Neural cell (in vitro differentiated cells): ENCODE results near the gene PROZ. TPM values are rescaled to one million over a fixed set of nuclear protein-coding genes. Genes with fewer than 3 reads are reported as not detected.

Experiments used
- H2AFZ ChIP-seq: fragments of 200-600, 300-800 bp; sonication (generic), shearing (Covaris generic); 2 replicates; pipeline ENCODE4 v1.6.0; 2014; ENCODE audit warnings: low read depth, mild to moderate bottlenecking, antibody characterized with exemption, low read length, moderate library complexity
- H3F3A ChIP-seq: fragments of 200-600 bp; shearing (Covaris generic); 2 replicates; pipeline ENCODE4 v1.6.1; 2016; ENCODE audit warnings: mild to moderate bottlenecking, moderate library complexity, mixed read lengths, antibody characterized with exemption, low read length; ENCODE audit not compliant: insufficient read depth, poor library complexity, severe bottlenecking
- H3K27ac ChIP-seq: fragments of 200-600, 300-800 bp; sonication (generic), shearing (Covaris generic); 2 replicates; pipeline ENCODE4 v1.5.1; 2014; ENCODE audit warnings: mild to moderate bottlenecking, low read length, moderate library complexity
- H3K27me3 ChIP-seq: fragments of 300-800, 200-600 bp; sonication (generic), shearing (Covaris generic); 2 replicates; pipeline ENCODE4 v1.6.0; 2014; ENCODE audit warnings: mild to moderate bottlenecking, low read depth, low read length, moderate library complexity; ENCODE audit not compliant: insufficient read depth
- H3K36me3 ChIP-seq: fragments of 300-800, 200-600 bp; sonication (generic), shearing (Covaris generic); 2 replicates; pipeline ENCODE4 v1.5.1; 2014; ENCODE audit warnings: mild to moderate bottlenecking, antibody characterized with exemption, low read length, moderate library complexity; ENCODE audit not compliant: insufficient read depth
- H3K4me2 ChIP-seq: fragments of 300-800, 200-600 bp; sonication (generic), shearing (Covaris generic); 2 replicates; pipeline ENCODE4 v1.6.0; 2014; ENCODE audit warnings: mild to moderate bottlenecking, low read length
- H3K4me3 ChIP-seq: fragments of 300-800, 200-600 bp; sonication (generic), shearing (Covaris generic); 2 replicates; pipeline ENCODE4 v1.5.1; 2014; ENCODE audit warnings: mild to moderate bottlenecking, low read length, moderate library complexity
- H3K79me2 ChIP-seq: fragments of 200-600 bp; shearing (Covaris generic); replicated peaks from 2 replicates; pipeline ENCODE4 v1.6.0; 2014; ENCODE audit warnings: mild to moderate bottlenecking, low read length, moderate library complexity; ENCODE audit not compliant: insufficient read depth
- H3K9ac ChIP-seq: fragments of 300-800, 200-600 bp; sonication (generic), shearing (Covaris generic); 2 replicates; pipeline ENCODE4 v1.6.1; 2016; ENCODE audit warnings: mild to moderate bottlenecking, low read length, mixed read lengths
- H3K9me2 ChIP-seq: fragments of 200-600 bp; shearing (Covaris generic); 2 replicates; pipeline ENCODE4 v1.6.1; 2016; ENCODE audit warnings: mild to moderate bottlenecking, low read length, mixed read lengths; ENCODE audit not compliant: insufficient read depth
- H3K9me3 ChIP-seq: fragments of 200-600, 300-800 bp; sonication (generic), shearing (Covaris generic); 2 replicates; pipeline ENCODE4 v1.6.1; 2016; ENCODE audit warnings: mild to moderate bottlenecking, mixed run types, low read length, moderate library complexity, mixed read lengths
- H4K20me1 ChIP-seq: fragments of 200-600 bp; shearing (Covaris generic); 2 replicates; pipeline ENCODE4 v1.6.1; 2016; ENCODE audit warnings: mild to moderate bottlenecking, mixed run types; ENCODE audit not compliant: insufficient read depth
- EP300 ChIP-seq: fragments of 450-650 bp; conservative IDR thresholded peaks from 2 replicates; pipeline ENCODE4 v1.6.1; 2014; ENCODE audit warnings: antibody characterized with exemption, mild to moderate bottlenecking, moderate library complexity; ENCODE audit not compliant: poor library complexity, severe bottlenecking
- EZH2 ChIP-seq: fragments of 200-600, 300-800 bp; shearing (Covaris generic), sonication (generic); IDR thresholded peaks from 2 replicates; pipeline ENCODE4 v1.6.1; 2014; ENCODE audit warnings: antibody characterized with exemption, low read length, borderline replicate concordance, mild to moderate bottlenecking; ENCODE audit not compliant: insufficient read depth, poor library complexity, severe bottlenecking
- MXI1 ChIP-seq: fragments of 450-650 bp; conservative IDR thresholded peaks from 2 replicates; pipeline ENCODE4 v1.6.1; 2014; ENCODE audit warnings: antibody characterized with exemption, mild to moderate bottlenecking; ENCODE audit not compliant: poor library complexity, severe bottlenecking
- POLR2AphosphoS5 ChIP-seq: IDR thresholded peaks from 2 replicates; pipeline ENCODE4 v1.6.1; 2012
- RAD21 ChIP-seq: fragments of 450-650 bp; conservative IDR thresholded peaks from 2 replicates; pipeline ENCODE4 v1.6.1; 2014; ENCODE audit warnings: antibody characterized with exemption, mild to moderate bottlenecking, moderate library complexity
- REST ChIP-seq: IDR thresholded peaks from 2 replicates; pipeline ENCODE4 v1.6.1; 2012; ENCODE audit warnings: borderline replicate concordance
- SMC3 ChIP-seq: fragments of 450-650 bp; conservative IDR thresholded peaks from 2 replicates; pipeline ENCODE4 v1.6.1; 2014; ENCODE audit warnings: antibody characterized with exemption, mild to moderate bottlenecking, moderate library complexity; ENCODE audit not compliant: poor library complexity
- TAF1 ChIP-seq: IDR thresholded peaks from 2 replicates; pipeline ENCODE4 v1.6.1; 2012; ENCODE audit warnings: low read depth
- polyA plus RNA-seq: library from polyadenylated mRNA; depleted of rRNA; stranded (reverse); fragments of >200 nt; gene quantifications from 2 replicates; pipeline ENCODE4 v1.2.3, GENCODE V29; 2014
- TF ChIP-seq, protein P1 (sequence below): fragments of 450-650 bp; IDR thresholded peaks from 2 replicates; pipeline ENCODE4 v1.5.1; 2014; ENCODE audit warnings: antibody characterized with exemption, mild to moderate bottlenecking, moderate library complexity; ENCODE audit not compliant: poor library complexity, severe bottlenecking

The PROZ gene
- polyA plus RNA-seq, 1 donor from 2014 or later: not detected

DNA sequence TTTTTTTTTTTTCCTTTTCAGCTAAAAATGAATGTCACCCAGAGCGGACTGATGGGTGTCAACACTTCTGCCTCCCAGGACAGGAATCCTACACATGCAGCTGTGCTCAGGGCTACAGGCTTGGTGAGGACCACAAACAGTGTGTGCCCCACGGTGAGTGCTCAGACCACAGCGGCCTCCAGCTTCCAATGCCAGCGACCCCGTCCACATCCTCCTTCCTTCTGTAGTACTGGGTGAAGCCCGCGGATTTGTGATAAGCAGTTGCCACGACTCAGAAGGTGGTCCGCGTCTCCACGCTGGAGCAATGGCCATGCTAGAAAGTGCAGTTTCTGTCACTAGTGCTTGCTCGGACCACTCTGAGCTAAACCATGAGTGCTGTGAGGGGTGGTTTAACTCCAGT lies 6.0 kb downstream of the PROZ start (continued):
- TF ChIP-seq, protein P1, sequence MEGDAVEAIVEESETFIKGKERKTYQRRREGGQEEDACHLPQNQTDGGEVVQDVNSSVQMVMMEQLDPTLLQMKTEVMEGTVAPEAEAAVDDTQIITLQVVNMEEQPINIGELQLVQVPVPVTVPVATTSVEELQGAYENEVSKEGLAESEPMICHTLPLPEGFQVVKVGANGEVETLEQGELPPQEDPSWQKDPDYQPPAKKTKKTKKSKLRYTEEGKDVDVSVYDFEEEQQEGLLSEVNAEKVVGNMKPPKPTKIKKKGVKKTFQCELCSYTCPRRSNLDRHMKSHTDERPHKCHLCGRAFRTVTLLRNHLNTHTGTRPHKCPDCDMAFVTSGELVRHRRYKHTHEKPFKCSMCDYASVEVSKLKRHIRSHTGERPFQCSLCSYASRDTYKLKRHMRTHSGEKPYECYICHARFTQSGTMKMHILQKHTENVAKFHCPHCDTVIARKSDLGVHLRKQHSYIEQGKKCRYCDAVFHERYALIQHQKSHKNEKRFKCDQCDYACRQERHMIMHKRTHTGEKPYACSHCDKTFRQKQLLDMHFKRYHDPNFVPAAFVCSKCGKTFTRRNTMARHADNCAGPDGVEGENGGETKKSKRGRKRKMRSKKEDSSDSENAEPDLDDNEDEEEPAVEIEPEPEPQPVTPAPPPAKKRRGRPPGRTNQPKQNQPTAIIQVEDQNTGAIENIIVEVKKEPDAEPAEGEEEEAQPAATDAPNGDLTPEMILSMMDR: no peak
- no peak for TF ChIP-seq EP300

DNA sequence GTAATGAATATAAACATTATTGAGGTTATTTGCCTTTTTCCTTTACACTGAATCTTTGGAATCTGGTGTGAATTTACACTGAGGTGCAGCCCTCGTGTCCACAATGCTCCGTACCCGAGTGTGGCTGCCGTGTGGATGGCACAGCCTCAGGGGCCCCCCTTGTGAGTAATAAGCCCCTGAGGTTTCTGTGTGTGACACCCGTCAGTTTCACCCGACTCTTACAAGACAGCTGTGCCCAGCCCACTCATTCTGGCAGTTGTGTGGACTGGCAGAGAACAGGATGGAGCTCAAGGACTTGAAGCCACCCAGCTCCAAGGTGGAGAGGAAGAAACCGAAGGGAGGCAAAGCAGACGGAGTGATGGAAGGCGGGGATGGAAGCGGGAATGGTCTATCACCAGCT lies 7.8 kb downstream of the PROZ start:
- Histone ChIP-seq H3K36me3 (no peaks in the 10 kb centered on the region), H3K27me3 (no peaks in the 10 kb centered on the region), H4K20me1 (no peaks in the 10 kb centered on the region), H3K4me3 (no peak overlapping the region), H3K9me2 (no peaks in the 10 kb centered on the region), H3K79me2 (no peaks in the 10 kb centered on the region), H2AFZ (no peak overlapping the region), H3K27ac (no peak overlapping the region), H3K9ac (no peak overlapping the region), H3K9me3 (no peaks in the 10 kb centered on the region), H3K4me2 (no peak overlapping the region), H3F3A (no peaks in the 10 kb centered on the region)
- TF ChIP-seq EP300 (no peak), EZH2 (no peak), MXI1 (no peak), POLR2AphosphoS5 (no peak), RAD21 (no peak)

DNA sequence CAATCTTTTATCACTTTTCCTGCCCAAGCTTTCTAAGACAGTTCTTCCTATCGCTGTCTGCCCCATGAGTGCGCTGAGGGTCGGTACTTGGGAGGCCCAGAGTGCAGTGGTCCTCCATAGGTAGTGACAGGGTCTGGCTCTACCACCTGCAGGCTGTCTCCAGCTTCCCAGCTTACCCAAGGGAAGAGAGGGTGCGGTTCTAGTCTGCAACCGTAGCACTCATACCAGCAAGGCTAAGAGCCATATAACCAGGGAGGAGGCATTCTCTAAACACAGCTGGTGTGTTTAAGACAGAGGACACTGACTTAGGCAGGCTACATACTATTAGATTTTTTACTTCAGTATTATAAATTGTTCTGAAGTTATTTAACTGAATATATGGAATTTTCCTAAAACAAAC lies 8.2 kb downstream of the PROZ start:
- Histone ChIP-seq H3K27me3 (no peaks in the 10 kb centered on the region), H3F3A (no peaks in the 10 kb centered on the region), H2AFZ (no peak overlapping the region), H3K9me2 (no peaks in the 10 kb centered on the region), H3K9ac (no peak overlapping the region), H3K9me3 (no peaks in the 10 kb centered on the region), H4K20me1 (no peaks in the 10 kb centered on the region), H3K36me3 (no peaks in the 10 kb centered on the region), H3K27ac (no peak overlapping the region), H3K4me3 (no peak overlapping the region), H3K4me2 (no peak overlapping the region), H3K79me2 (no peaks in the 10 kb centered on the region)
- no peak for TF ChIP-seq TAF1
- no peak for TF ChIP-seq EP300
- no peak for TF ChIP-seq RAD21
- no peak for TF ChIP-seq SMC3
- TF ChIP-seq REST: no peak
- TF ChIP-seq POLR2AphosphoS5: no peak
- no peak for TF ChIP-seq MXI1
- no peak for TF ChIP-seq EZH2
- TF ChIP-seq, protein P1: no peak
